CD4-positive, alpha-beta T cell treated with Interferon gamma for 1 hour (primary cell): ENCODE data around the gene YIPF1.

Experiments used
- DNase-seq: peaks from one replicate; pipeline ENCODE4 v3.0.0-alpha.2; 2020

The YIPF1 gene

DNA sequence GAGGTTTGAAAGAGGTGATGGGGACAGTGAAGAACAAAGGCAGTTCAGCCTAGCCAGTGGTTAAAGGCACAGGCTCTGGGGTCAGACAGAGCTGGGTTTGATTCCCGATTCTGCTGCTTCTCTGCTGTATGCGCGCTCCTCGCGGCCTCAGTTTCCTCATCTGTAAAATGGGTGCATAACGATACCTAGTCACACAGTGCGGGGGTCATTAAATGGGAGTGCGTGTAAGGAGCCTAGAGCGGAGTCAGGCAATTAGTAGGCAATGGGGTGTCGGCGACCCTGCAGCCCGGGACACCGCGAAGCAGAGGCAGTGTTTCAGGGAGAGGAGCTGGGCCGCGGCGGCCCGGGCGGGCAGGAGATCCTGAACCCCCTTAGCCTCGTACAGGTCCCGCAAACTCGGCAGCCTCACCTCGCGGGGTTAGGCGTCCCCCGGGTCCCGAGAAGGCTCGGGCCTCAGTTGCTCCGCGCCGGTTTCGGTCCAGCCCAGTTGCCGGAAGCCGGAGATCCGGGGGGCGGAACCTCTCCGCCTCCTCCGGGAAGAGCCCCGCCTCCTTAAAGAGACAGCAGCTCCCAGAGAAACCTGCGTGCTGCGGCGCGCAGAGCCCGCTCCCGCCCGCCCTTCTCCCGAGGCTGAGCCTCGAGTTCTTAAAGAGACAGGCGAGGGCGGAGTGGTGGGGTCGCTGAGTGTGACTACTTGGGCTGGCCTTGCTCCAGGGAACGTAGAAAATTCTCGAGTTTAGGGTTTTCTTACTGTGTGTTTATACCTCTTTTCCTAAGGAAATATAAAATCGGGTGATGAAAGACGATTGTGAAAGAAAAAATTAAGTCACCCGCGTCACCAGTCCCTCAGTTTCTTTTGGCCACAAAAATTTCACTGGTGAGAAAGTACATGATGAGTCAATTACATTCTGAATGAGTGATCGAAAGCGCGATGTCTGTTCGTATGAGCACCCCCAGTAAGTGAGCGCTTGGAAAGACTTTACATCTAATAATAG, at the start of gene YIPF1:
Gene YIPF1, minus strand, starts transcription at position 494 of the 995 bp plus-strand sequence. CDS start 860 bp downstream, outside the sequence.
- DNase-seq, result peak; percentile 84

DNA sequence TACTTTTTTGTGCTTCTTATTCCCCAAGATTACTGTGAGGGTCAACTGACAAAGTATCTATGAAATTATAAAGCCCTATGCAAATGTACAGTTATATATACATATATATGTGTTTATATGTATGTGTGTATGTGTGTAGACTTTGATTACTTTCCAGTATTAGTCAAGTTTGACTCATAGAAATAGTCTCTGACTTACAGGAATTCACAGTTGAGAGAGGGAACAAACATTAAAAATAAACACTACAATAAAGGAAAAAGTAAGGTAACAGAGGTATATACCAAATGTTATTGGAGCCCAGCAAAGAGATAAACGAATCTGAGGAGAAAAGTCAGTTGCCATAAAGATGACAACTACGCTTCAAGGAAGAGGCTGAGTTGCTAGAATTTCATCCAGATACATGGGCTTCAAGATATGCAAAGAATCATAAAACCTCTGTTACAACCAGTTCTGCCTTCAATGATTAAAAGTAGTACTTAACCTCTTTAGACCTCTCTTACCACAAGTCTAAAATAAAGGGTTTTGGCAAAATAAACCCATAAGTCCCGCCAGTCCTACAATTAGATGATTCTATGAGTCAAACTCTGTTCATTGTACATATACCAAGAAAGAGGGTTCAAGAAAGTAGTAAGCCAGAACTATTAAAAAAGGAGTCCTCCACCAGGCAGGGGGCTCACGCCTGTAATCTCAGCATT, 48.7 kb upstream of the YIPF1 start:
- DNase-seq, result no peak

DNA sequence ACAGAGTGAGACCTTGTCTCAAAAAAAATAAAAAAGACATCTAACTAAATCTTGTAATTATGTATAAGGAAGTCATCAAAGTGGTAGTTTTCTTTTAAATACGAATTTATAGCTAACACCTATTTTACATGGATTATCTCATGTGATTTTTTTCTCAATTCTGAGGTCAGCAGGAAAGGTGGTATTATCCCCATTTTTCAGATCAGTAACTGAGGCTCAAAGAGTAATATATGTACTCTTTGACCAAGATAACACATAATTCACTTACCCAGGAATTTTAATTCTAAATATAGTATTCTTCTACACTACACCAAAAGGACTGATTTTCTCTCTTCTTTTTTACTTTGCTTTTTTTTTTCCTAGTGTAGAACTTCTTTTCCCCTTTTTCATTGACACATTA, 46.8 kb upstream of the YIPF1 start:
- DNase-seq, result no peak

DNA sequence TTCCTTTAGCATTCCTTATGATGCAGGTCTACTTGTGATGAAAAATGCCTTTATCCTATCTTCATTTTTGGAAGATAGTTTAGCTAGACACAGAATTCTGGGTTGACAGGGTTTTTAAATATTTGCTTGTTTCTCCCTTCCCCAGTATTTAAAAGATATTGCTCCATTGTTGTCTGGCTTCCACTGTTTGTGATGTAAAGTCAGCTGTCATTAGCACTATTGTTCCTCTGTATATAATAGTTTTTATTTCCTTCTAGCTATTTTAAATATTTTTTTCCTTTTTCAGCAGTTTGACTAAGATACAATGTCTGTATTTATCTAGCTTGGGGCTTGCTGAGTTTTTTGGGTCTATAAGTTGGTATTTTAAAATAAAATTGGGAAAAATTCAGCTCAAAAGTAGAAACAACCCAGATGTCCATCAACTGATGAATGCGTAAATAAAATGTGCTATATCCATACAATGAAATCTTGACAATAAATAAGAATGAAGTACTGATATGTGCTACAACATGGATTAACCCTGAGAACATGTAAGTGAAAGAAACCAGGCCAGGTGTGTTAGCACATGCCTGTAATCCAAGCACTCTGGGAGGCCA, 44.7 kb upstream of the YIPF1 start:
- no peak for DNase-seq

DNA sequence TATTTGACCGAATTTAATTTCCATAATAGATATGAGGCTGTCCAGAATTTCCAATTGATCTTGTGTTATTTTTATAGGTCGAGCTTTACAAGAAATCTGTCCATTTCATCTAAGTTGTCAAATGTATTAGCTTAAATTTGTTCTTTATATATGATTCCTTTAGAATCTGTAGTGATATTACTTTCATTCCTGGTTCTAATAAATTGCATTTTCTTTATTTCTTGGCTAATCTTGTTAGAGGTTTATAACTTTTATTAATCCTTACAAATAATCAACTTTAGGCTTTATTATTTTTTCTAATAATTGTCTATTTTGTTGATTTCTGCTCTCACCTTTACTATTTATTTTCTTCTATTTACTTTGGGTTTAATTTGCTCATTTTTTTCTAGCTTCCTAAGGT, 41.9 kb upstream of the YIPF1 start:
- no peak for DNase-seq

DNA sequence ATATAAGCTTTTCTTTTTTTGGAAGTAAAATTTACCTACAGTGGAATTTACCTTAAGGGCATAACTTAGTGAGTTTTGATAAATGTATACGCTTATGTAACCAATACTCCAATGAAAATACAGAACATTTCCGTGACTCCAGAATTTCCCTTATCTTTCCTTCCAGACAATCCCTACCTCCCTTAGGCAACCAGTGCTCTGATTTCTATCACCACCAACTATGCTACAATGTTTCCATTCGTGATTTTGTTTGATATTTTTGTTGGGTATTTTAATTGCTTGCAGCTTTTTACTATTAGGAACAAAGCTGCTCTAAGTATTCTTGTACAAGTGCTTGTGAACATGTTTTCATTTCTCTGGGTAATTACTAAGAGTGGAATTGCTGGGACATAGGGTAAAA, 41.3 kb upstream of the YIPF1 start:
- DNase-seq, result no peak

DNA sequence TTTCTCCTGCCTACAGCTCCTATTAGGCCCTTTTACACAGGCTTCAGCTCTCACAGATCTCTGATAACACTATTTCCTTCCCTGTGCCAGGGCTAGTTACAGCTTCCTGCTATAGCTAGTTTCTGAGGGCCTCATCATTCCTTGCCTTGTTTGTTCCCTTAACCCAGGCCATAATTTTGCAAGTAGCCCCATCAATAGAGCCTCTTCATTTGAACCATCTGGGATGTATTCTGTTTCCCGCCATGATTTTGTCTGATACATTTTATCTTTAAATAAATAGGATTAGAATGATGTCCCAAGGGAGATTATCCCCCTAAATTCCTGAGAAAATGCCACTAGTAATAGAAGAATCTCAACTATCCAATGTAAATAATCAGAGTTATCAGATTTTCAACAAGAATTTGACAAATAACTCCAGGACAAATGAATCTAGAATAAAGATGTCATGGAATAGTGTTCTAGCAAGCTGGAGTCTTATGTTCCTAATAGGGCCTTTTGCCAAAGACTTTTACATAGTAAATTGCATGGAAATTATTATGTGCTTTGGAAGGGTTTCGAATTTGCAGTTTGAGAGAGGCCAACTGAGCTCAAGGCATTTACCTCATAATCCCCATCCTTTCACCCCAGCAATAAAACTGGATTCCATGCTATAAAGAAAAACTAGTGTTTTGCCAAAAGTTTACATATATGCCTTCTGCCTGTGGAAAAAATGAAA, 39.8 kb upstream of the YIPF1 start:
- no peak for DNase-seq

DNA sequence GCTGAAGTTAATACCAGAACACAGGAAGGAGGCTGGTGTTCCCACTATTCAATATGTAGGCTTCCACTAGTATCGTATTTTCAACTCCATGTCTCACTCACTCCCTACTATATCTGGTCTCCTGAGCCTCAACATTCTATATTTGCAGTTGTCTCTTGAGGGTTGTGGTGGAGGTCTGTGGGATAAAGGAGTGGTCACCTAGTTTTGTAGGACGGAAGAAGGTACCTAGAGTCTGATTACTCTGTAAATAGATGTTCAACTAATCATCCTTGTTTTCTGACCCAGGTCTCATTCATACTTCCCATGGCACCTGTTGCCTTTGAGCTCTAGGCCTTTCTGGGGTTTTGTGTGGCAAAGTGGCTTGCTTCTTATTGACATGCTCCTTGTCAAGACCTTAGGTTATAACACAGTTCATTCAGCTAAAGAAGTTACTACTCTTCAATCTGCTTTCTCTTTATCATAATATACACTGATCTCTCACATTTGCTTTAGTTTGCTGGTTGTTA, 37.8 kb upstream of the YIPF1 start:
- DNase-seq, result no peak

DNA sequence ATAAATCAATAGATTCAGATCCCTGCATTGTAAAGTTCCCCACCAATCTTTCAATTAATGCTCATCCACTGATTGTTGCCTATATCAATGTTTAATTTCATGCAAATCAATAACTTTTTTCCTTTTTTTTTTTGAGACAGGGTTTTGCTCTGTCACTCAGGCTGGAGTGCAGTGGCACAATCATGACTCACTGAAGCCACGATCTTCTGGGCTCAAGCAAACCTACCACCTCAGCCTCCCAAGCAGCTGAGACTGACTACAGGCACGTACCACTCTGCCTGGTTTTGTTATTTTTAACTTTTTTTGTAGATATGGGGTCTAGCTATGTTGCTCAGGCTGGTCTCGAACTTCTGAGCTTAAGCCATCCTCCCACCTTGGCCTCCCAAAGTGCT, 30.1 kb upstream of the YIPF1 start:
- no peak for DNase-seq

DNA sequence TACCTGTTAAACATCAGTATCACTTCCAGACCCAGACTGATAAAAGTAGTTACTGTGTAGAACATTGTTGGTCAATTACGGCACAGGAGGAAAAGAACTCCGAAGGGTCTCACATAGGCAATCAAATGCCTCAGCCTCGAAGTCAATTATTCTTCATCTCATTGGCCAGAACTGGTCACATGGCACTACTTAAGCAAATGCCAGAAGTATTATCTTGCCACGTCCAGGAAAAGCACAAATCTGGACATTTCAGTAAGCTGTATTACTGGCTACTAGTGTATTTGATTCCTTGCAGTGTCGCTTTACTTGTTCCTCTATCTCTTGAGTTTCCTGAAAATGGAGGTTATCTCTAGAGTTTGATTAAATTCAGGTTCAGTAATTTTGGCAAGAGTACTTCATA, 28.7 kb upstream of the YIPF1 start:
- DNase-seq, result no peak

DNA sequence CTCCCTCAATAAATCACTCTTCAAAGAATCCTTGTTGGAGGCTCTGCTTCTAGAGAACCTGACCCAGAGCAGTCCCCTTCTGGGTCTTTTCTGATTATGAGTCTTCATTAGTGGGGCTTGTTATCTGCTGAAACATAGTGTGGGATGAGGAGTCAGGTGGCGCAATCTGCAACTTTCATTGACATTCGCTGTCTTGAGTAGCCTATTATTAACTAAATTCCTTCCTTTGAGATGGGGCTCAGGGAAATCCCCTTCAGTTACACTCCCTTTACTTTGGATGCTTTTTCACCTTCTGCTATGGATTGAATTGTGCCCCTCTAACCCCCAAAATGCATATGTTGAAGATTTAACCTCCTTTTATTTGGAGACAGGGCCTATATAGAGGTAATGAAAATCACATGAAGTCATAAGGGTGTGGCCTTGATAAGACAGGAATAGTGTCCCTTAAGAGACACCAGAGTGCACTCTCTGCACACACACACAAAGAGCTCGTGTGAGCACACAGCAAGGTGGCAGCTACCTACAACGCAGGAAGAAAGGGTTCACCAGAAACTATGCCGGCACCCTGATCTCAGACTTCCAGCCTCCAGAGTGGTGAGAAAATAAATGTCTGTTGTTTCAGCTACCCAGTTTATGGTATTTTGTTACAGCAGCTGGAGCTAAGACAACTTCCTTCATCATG, 23.9 kb upstream of the YIPF1 start:
- no peak for DNase-seq

DNA sequence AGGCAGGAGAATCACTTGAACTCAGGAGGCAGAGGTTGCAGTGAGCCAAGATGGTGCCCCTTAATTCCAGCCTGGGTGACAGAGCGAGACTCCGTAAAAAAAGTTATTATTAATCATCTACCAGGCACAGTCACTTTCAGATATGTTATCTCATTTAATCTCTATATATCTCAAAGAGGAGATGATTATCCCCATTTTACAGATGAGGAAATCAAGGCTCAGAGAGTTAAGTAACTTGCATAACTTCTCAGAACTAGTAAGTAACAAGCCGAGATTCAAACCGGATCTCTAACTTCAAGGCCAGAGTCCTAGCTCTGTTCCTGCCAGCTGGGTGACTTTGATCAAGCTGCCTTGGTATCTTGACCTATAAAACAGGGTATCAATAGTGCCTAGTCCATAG, 21.8 kb upstream of the YIPF1 start:
- no peak for DNase-seq

DNA sequence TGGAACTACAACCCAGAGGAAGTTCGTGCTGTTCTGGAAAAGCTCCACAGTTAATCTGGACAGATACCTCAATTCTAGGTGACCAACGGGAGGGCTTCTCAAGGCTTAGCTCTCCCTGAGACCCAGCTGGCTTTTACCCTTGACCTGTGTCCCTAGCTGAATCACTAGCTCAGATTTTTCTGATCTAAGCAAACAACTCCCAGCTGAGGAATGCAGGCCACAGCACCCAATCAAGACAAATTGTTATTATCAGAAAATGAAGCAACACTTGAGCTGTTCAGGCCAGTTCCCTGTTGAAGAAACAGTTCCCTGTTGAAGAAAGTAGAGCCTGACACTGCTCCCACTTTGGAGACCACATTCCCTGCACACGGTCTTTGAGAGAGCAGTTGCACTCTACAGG, 20.3 kb upstream of the YIPF1 start:
- no peak for DNase-seq

DNA sequence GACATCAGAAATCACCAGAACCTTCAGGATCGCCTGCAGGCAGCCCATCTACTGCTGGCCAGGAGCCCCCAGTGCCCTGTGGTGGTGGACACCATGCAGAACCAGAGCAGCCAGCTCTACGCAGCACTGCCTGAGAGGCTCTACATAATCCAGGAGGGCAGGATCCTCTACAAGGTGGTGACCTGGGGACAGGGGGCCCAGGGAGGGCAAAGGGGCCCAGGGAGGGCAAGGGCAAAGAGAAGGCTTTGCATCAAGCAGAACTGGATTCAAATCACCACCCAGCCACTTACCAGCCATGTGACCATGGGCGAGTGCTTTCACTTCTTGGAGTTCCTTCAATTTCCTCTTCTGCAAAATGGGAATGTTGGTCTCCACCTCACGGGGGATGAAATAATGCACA, 16.5 kb upstream of the YIPF1 start:
- DNase-seq, result no peak

DNA sequence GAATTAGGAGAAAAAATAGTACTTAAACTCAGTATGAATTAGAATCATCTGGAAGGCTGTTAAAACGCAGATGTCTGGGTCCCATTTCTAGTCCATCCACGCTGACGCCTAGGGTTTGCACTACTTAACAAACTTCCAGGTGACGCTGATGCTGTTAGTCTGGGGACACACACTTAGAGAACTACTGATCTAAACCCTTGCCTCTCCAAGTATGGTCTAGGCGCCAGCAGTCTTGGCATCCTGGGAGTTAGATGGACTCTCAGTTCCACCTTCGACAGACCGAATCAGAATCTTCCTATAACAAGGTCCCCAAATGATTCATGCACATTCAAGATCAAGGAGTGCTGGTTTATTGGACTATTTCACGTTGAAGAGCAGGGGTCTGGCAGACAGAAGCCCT, 15.9 kb upstream of the YIPF1 start:
- no peak for DNase-seq

DNA sequence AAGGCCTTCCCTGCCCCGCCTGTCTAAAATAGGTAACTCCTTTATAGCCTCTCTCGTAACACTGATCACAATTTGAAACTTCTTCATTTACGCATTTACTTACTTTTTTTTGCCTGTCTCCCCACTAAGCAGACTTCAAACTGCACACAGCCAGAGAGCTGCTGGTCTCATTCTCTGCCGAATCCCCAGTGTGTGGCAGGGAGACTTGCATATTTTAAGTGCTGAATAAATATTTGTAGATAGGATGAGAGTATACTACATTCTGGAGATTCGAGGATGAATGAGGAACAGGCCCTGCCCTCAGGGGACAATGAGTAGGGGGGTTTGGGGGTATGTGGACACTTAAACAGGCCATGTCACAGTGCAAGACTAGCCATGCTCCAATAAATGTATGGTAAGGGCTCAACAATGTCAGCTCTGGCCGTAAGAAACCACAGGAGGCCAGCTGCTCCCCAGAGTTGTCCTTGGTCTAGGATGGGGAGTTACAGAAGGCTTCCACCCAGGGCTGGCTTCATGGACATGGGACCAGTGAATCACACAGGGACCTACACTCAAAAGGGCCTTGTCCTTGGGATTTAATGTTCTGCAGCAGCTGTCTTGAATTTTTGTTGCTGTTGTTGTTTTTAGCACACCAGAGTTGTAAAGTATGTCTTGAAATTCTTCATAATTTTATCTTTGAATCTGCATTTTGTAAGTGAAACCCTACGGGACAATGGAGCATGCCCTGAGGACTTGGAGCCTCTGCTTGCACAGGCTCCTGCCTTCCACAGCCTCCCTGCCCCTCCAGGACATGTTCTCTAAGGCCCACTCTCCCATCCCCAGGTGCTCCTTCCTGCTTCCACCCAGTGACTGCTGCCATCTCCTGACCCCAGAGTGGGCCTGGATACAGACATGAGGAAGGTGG, 12.9 kb upstream of the YIPF1 start:
- no peak for DNase-seq

DNA sequence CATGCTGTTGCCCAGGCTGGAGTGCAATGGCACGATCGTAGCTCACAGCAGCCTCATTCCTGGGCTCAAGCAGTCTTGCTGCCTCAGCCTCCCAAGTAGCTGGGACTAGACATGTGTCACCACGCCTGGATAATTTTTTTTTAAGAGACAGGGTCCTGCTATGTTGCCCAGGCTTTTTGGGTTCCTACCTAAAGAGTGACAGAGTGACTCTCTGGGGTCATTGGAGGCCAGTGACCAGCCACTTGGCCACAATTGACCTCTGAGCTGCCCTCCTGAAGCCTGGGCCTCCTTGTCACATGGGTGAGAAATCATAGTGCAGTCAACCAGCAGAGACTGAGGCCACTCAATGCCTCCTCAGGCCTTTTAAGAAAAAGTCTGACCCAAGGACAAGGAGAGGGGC, 10.1 kb upstream of the YIPF1 start:
- DNase-seq, result no peak

DNA sequence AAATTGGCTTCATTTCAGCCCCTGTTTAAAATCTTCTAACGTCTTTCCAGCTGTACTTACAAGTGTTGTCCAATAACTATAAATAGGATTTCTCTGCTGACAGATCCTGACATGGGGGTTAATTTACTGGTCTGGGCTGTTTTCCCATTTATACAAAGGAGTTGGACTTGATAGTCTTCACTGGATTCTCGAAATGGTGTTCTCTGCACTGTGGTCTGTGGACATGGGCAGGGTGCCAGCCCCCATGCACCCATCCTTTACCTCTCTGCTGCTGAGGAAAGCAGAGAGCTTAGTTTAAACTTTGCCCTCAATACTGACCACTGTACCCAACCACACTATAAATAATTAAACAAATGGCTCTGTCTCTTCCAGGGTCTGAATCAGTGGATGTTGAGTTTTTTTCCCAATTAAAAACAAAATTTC, 9.6 kb upstream of the YIPF1 start:
- no peak for DNase-seq

DNA sequence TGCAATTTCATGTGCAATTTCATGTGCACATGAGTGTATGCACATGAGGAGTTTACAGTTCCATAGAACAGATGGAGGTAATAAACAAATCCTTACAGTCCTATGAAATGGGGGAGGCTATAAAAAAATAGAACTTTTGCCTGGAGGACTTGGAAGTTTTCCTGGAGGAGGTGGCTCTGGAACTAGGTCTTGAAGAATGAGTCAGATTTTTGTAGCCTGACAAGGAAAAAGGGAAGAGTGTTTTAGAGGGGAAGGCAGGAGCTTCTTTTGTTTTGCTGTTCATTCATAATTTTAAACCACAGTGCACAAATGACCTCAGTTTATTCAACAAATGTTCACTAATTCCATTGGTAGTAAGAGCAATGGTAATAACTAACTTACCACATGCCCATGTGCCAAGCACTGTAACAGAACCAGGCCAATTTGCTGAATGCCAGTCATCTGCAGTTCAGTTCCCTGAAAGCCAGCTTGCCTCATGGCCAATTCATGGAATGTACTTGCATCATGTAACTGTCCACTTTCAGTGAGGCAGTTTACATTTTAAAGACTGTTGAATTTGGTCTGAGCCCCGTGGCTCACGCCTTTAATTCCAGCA, 7.1 kb upstream of the YIPF1 start:
- DNase-seq, result no peak

DNA sequence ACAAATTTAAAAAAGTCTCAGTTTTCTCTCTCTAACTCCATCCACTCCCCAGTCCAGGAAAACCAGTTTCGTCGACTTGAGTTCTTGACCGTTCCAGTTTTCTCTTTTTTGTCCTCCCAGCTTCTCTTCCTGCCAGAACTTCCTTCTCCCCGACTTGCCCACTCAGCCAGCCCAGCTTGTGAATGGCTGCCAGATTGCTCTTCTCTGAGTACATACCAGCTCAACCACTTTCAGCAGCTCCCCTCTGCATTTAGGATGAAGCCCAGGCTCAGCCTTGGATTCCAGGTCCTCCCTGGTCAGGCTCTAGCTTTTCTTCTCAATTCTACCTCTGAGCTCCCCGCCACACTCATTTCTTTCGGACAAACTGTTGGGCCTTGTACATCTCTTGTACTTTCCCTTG, 5.8 kb upstream of the YIPF1 start:
- no peak for DNase-seq

DNA sequence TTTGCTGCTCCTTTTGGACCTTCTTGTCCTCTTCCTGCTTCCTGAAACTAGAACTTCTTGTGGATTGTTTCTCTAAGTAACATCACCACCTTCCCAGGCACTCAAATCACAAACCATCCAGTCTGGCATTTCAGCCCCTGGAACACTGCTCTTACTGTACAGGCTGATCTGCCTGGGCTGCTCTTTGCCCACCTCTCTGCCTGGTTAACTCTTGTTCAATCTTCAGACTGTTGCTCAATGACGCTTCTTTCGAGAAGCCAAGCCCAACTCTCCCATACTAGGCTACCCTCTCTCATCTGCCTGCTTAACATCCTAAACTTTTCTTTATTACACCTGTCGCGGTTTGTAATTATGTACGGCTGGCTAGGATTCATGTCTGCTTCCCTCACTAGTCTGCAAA, 5.0 kb upstream of the YIPF1 start:
- no peak for DNase-seq
